ENCODE measurements around the gene TRIM36. TPM values are rescaled to one million over a fixed set of nuclear protein-coding genes. Genes with fewer than 3 reads are reported as not detected.

TRIM36 gene
- total and polyA plus RNA-seq, 2 of the 8 experiments (the other 6 are each of a cell fraction or from before 2014, with no cell fraction given): 8.5 to 14.1 TPM

GRCh38 chr5:115194676-115195075, 25.0 kb upstream of the TRIM36 start:
- H3K56ac ChIP-seq (replicated peaks; ENCODE audit: insufficient read length, low read depth, low read length): no peak overlapping the region
- no peak overlapping the region for H3K4me3 ChIP-seq (ENCODE audit: extremely low read depth in 1 of 4, insufficient read depth in 2 of 4, low read depth in 3 of 4, low read length in 4 of 4)
- no peak for TF ChIP-seq RNF2 (IDR thresholded peaks at IDR 0.05; ENCODE audit: borderline replicate concordance, low read depth, low read length, missing control alignments, poor library complexity, severe bottlenecking)
- no peak for TF ChIP-seq CREB1 (IDR thresholded peaks at IDR 0.05)
- TF ChIP-seq BACH1 (IDR thresholded peaks at IDR 0.05; ENCODE audit: low read length): no peak
- TF ChIP-seq EGR1 (IDR thresholded peaks at IDR 0.05; ENCODE audit: borderline replicate concordance, low read depth, low read length): no peak
- no peak for TF ChIP-seq CHD2 (IDR thresholded peaks at IDR 0.05; ENCODE audit: low read length)
- TF ChIP-seq, protein P1, sequence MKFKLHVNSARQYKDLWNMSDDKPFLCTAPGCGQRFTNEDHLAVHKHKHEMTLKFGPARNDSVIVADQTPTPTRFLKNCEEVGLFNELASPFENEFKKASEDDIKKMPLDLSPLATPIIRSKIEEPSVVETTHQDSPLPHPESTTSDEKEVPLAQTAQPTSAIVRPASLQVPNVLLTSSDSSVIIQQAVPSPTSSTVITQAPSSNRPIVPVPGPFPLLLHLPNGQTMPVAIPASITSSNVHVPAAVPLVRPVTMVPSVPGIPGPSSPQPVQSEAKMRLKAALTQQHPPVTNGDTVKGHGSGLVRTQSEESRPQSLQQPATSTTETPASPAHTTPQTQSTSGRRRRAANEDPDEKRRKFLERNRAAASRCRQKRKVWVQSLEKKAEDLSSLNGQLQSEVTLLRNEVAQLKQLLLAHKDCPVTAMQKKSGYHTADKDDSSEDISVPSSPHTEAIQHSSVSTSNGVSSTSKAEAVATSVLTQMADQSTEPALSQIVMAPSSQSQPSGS (IDR thresholded peaks at IDR 0.05; ENCODE audit: low read length): no peak
- no peak for TF ChIP-seq FOSL1 (IDR thresholded peaks at IDR 0.05; ENCODE audit: insufficient read depth, low read depth, low read length)
- TF ChIP-seq, protein P2, sequence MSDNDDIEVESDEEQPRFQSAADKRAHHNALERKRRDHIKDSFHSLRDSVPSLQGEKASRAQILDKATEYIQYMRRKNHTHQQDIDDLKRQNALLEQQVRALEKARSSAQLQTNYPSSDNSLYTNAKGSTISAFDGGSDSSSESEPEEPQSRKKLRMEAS (IDR thresholded peaks at IDR 0.05): no peak
- TF ChIP-seq YY1 (IDR thresholded peaks at IDR 0.05; ENCODE audit: low read depth, low read length): no peak
- no peak for TF ChIP-seq EP300 (IDR thresholded peaks at IDR 0.05; ENCODE audit: borderline replicate concordance in 1 of 2, low read depth in 2 of 2, low read length in 2 of 2)
- no peak for TF ChIP-seq CBX5 (IDR thresholded peaks at IDR 0.05; ENCODE audit: low read depth, low read length)
- no peak overlapping the region for H3K9ac ChIP-seq (replicated peaks in 1 of 4; ENCODE audit: extremely low read depth in 1 of 4, low read depth in 3 of 4, low read length in 3 of 4)
- no peak overlapping the region for H2BK15ac ChIP-seq (ENCODE audit: low read length)
- no peaks in the 10 kb centered on the region for H3K79me1 ChIP-seq (ENCODE audit: low read depth, low read length)
- H4K8ac ChIP-seq (ENCODE audit: extremely low read depth, insufficient read depth, low read length): no peak overlapping the region
- ChIA-PET CTCF (ENCODE audit: partially characterized antibody) (interaction anchor here (0.6 to 1.6 kb wide), 2 partner anchors 8 to 97 kb away, joined by 3 to 6 read pairs; no protein-coding TSS in a partner anchor), POLR2A (ENCODE audit: partially characterized antibody) (no interaction called here)
- no peaks in the 10 kb centered on the region for H4K20me1 ChIP-seq (replicated peaks in 1 of 2; ENCODE audit: control insufficient read depth in 1 of 2, insufficient read depth in 2 of 2, low read length in 2 of 2)
- H2AFZ ChIP-seq (ENCODE audit: low read length): no peak overlapping the region
- H3K4me2 ChIP-seq (ENCODE audit: insufficient read depth in 1 of 2, low read depth in 2 of 2, low read length in 2 of 2): no peak overlapping the region
- H4K5ac ChIP-seq (ENCODE audit: insufficient read length, low read depth, low read length): no peak overlapping the region
- no peaks in the 10 kb centered on the region for H3K36me3 ChIP-seq (ENCODE audit: control insufficient read depth in 2 of 4, insufficient read depth in 4 of 4, low read length in 3 of 4)
- H3K14ac ChIP-seq (ENCODE audit: insufficient read length): no peak overlapping the region
- no peak overlapping the region for H2BK20ac ChIP-seq (ENCODE audit: low read length)
- H3K4ac ChIP-seq (replicated peaks; ENCODE audit: insufficient read length, low read depth, low read length): no peak overlapping the region
- H4K91ac ChIP-seq (replicated peaks; ENCODE audit: insufficient read length, low read length): no peak overlapping the region
- H2BK5ac ChIP-seq (ENCODE audit: low read depth, low read length): no peak overlapping the region
- DNase-seq (ENCODE audit: low read depth in 1 of 2, low spot score in 2 of 2) (no peak), FAIRE-seq (no peak)
- no peaks in the 10 kb centered on the region for H3K23me2 ChIP-seq (ENCODE audit: low read depth, low read length)
- no peak overlapping the region for H3K27ac ChIP-seq (ENCODE audit: low read depth, low read length)
- no peaks in the 10 kb centered on the region for H3K79me2 ChIP-seq (ENCODE audit: control insufficient read depth in 1 of 2, insufficient read depth in 2 of 2, low read length in 2 of 2)
- H2BK12ac ChIP-seq (ENCODE audit: low read depth, low read length): no peak overlapping the region
- H3K27me3 ChIP-seq (replicated peaks in 1 of 4; ENCODE audit: control insufficient read depth in 3 of 4, extremely low read depth in 1 of 4, insufficient read depth in 3 of 4, low read length in 3 of 4): no peaks in the 10 kb centered on the region
- H2BK120ac ChIP-seq (replicated peaks; ENCODE audit: low read depth, low read length): no peak overlapping the region
- H3K9me3 ChIP-seq (ENCODE audit: insufficient read depth in 2 of 2, low read depth in 1 of 2, low read length in 1 of 2): no peaks in the 10 kb centered on the region
- no peak overlapping the region for H3K18ac ChIP-seq (ENCODE audit: extremely low read depth, low read length)
- H3K23ac ChIP-seq (ENCODE audit: insufficient read length): no peak overlapping the region
- H3K4me1 ChIP-seq (replicated peaks in 1 of 4; ENCODE audit: control insufficient read depth in 3 of 4, insufficient read depth in 4 of 4, low read length in 3 of 4): peaks cover 0 to 3% (median 0%) of the 10 kb centered on the region in 4 experiments; a peak in 2 of 7 replicates
- WGBS, 2 experiments (ENCODE audit: extremely low coverage in 1 of 2, insufficient coverage in 1 of 2, insufficient read length in 1 of 2, insufficient replicate concordance in 2 of 2, low coverage in 1 of 2, low lambda C conversion rate in 2 of 2, missing lambda C conversion rate in 1 of 2): 97% methylated on average over 2 of the region's 2 CpGs; no CpG with 5 or more reads in 1 of the 2 experiments
- H2AK5ac ChIP-seq (ENCODE audit: low read depth, low read length): no peak overlapping the region
